Subcutaneous adipose tissue (tissue), 4 donors: ENCODE data around the gene ZBTB4. TPM values are rescaled to one million over a fixed set of nuclear protein-coding genes. Genes with fewer than 3 reads are reported as not detected.

Source experiments
- CTCF ChIP-seq: fragments of 450-650 bp; IDR thresholded peaks from one replicate; pipeline ENCODE4 v1.5.1; 2016; ENCODE audit warnings: low read depth, mild to moderate bottlenecking, control low read depth, antibody characterized with exemption, moderate library complexity
- total RNA-seq, 4 donors: library from RNA; depleted of rRNA; stranded (reverse); fragments of >200 nt; gene quantifications; one replicate each; pipeline ENCODE4 v1.1.0, GENCODE V29; 2016

The ZBTB4 gene
- total RNA-seq, 4 donors from 2014 or later, result 34.2 to 58.0 (median 39.3) TPM

DNA sequence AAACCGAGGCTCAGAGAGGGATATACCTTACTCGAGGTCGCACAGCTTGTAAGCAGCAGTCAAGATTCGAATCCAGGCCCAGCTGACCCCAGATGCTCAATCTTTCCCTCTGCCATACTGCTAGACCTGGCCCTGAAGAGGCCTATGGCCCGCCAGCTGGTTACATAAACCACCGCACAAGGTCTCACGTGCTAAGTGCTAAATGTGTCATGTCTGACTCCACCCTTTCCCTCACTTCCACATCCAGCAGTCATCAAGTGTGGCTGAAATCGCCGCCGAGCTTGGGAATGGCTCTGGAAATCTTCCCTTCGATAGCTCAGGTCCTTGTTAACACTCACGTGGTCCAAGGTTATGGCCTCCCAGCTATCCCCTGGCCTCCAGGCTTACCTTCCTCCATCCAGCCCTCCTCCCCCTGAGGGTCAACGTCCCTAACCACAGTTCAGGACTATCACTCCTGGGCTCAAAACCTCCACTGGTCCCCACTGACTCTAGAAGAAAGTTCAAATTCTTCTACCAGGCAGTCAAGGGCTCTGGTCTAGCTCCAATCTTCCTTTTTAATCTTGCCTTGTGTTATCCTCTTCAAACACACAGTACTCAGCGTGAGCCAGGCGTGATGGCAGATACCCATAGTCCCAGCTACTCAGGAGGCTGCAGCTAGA lies 3.5 kb downstream of the ZBTB4 start:
- TF ChIP-seq CTCF, result no peak

DNA sequence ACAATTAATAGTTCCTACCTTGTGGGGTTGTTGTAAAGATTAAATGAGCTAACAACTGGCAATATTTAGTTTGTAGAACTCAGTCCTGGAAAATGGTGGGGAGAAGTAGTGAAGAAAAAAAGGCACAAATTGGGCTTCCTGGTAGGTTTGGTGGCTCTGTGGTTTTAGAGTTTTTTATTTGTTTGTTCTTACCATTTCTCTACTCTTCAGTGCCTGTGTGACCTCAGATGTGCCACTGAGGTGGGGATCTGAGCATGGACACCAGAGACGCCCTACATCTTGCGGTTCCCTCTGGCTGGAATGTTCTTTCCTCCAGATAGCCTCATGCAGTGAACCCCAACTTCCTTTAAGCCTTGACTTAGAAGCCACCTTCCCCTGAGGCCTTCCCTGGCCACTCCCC lies 7.7 kb downstream of the ZBTB4 start:
- no peak for TF ChIP-seq CTCF

DNA sequence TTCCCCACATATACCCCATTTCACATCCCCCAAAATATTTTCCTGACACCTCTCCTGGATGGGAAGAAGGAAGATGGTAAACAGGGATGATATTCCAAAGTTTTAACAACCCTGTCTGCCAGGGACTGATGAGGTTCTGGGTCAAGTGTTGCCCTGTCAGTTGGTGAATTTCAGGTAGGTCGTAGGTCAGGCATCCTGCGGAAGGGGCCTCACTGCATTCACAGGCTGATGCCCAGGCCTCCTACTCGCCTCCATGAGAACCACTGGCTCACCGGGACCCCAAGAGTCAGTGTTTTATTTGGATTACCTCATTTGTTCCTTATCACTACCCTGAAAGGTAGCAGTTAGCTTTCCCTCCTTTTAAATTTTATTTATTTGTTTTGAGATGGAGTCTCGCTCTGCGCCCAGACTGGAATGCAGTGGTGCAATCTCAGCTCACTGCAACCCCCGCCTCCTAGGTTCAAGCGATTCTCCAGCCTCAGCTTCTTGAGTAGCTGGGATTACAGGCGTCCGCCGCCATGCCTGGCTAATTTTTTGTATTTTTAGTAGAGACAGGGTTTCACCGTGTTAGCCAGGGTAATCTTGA lies 10.5 kb downstream of the ZBTB4 start:
- no peak for TF ChIP-seq CTCF

DNA sequence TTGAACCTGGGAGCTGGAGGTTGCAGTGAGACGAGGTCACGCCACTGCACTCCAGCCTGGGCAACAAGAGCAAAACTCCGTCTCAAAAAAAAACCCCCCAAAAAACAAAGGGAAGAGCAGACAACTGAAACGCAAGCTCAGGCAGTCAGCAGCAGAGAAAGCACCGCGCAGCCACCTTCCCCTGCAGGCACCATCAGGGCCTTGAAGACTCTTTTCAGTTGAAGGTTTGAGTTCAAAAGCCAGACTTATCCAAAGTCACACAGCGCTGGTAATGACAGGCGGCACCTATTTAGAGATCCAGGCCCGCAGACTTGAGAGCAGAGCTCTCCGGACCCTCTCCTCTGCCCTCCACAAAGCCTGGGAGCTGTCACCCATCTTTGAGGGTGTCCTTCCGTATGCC lies 11.1 kb downstream of the ZBTB4 start:
- no peak for TF ChIP-seq CTCF

DNA sequence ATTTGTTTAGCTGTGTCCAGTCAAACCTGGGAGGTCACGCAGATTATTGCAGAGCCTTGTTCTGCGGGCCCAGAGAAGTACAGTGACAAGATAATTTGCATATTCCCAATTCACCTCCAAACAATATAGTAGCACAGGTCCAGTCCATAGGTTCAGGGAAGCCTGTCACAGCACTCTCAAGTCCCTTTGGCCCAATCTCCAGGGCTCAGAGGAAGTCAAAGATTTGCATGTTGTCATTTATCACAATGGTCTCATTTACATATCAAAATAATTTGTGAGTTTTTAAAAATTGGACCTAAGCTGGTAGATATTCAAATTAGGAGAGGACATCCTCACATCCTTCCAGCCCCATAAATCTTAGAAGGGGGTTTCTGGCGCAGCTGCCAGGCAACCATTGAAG lies 11.9 kb downstream of the ZBTB4 start:
- TF ChIP-seq CTCF, result no peak

GRCh38 chr17:7466639-7467341 lies 12.6 kb downstream of the ZBTB4 start:
- TF ChIP-seq CTCF, result no peak

GRCh38 chr17:7466318-7466638 lies 13.2 kb downstream of the ZBTB4 start:
- TF ChIP-seq CTCF, result no peak
